H1 (cell line): Measurements from ENCODE around the gene CDC73.

Experiments used
- GTF2F1 ChIP-seq: IDR thresholded peaks from 2 replicates; pipeline ENCODE4 v1.6.1; 2012; ENCODE audit warnings: low read depth, low read length, improper control_type of control experiment, borderline replicate concordance
- MAFK ChIP-seq: IDR thresholded peaks from 2 replicates; pipeline ENCODE4 v1.6.1; 2012; ENCODE audit warnings: low read depth, mild to moderate bottlenecking, improper control_type of control experiment, low read length
- NRF1 ChIP-seq: IDR thresholded peaks from 2 replicates; pipeline ENCODE4 v1.6.1; 2011; ENCODE audit warnings: mild to moderate bottlenecking, low read depth, low read length, improper control_type of control experiment
- PHF8 ChIP-seq: fragments of 200-600 bp; sonication (generic); conservative IDR thresholded peaks from 2 replicates; pipeline ENCODE4 v1.7.1; 2012; ENCODE audit warnings: low read depth, mild to moderate bottlenecking, inconsistent platforms, low read length, moderate library complexity
- POLR2A ChIP-seq, 2 experiments: IDR thresholded peaks; 1 replicate in 1 of 2; 2 replicates in 1 of 2; pipeline ENCODE4 v1.6.1; 2011; ENCODE audit warnings: low read depth in 2 of 2, low read length in 2 of 2, mild to moderate bottlenecking in 2 of 2; ENCODE audit errors: control extremely low read depth in 1 of 2
- RAD21 ChIP-seq, 2 experiments: IDR thresholded peaks in 1 of 2; conservative IDR thresholded peaks in 1 of 2; 2 replicates each; pipeline ENCODE4 v1.6.1; 2011; ENCODE audit warnings: low read depth in 2 of 2, low read length in 2 of 2, improper control_type of control experiment in 1 of 2, inconsistent platforms in 1 of 2, mild to moderate bottlenecking in 1 of 2, moderate library complexity in 1 of 2
- RNF2 ChIP-seq: fragments of 200-900, 300-1000 bp; sonication (generic); IDR thresholded peaks from 2 replicates; pipeline ENCODE4 v1.7.1; 2016; ENCODE audit warnings: borderline replicate concordance, low read depth, mild to moderate bottlenecking, antibody characterized with exemption, low read length; ENCODE audit not compliant: poor library complexity, severe bottlenecking; ENCODE audit errors: missing control alignments
- SIN3A ChIP-seq, 2 experiments: IDR thresholded peaks in 1 of 2; conservative IDR thresholded peaks in 1 of 2; 2 replicates each; pipeline ENCODE4 v1.6.1; 2011 to 2012; ENCODE audit warnings: low read length in 2 of 2, improper control_type of control experiment in 1 of 2, low read depth in 1 of 2, mild to moderate bottlenecking in 1 of 2
- ZNF274 ChIP-seq: IDR thresholded peaks from 2 replicates; pipeline ENCODE4 v1.7.0; 2012; ENCODE audit warnings: low read length, borderline replicate concordance; ENCODE audit errors: extremely low read depth
- TF ChIP-seq, protein P1 (sequence below), 3 experiments: IDR thresholded peaks; 1 replicate in 2 of 3; 2 replicates in 1 of 3; pipeline versions ENCODE4 v1.5.1 to v1.6.1; 2011; ENCODE audit warnings: low read length in 3 of 3, mild to moderate bottlenecking in 3 of 3, inconsistent platforms in 2 of 3, low read depth in 1 of 3, moderate library complexity in 1 of 3; ENCODE audit not compliant: insufficient read depth in 1 of 3; ENCODE audit errors: control extremely low read depth in 1 of 3

DNA sequence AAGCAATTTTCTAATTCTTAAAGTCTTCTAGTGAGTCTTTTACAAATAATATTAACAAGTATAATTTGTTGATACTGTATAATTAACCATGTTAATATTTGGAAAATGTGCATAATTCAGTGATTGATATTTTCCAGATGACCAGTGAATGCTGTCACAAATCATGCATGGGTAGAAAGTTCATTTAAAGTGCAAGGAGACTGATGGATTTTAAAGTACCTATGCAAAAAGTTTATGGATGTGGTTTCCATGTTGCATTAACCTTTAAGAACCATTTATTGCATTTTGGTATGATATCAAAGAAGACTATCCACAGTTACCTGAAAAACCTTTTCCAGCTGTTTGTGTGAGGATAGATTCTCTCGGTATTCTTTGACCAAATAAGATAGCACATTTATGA, 23.2 kb downstream of the CDC73 start:
- TF ChIP-seq RAD21 (IDR thresholded peaks at IDR 0.05 in 1 of 2, conservative IDR thresholded peaks at IDR 0.05 in 1 of 2; ENCODE audit: low read depth in 2 of 2, low read length in 2 of 2) (no peak), SIN3A (conservative IDR thresholded peaks at IDR 0.05 in 1 of 2, IDR thresholded peaks at IDR 0.05 in 1 of 2; ENCODE audit: low read depth in 1 of 2, low read length in 2 of 2) (no peak), ZNF274 (no peak), NRF1 (no peak), POLR2A (IDR thresholded peaks at IDR 0.05; ENCODE audit: control extremely low read depth in 1 of 2, low read depth in 2 of 2, low read length in 2 of 2) (no peak), GTF2F1 (no peak), RNF2 (no peak), PHF8 (no peak), MAFK (no peak)
- TF ChIP-seq, protein P1, sequence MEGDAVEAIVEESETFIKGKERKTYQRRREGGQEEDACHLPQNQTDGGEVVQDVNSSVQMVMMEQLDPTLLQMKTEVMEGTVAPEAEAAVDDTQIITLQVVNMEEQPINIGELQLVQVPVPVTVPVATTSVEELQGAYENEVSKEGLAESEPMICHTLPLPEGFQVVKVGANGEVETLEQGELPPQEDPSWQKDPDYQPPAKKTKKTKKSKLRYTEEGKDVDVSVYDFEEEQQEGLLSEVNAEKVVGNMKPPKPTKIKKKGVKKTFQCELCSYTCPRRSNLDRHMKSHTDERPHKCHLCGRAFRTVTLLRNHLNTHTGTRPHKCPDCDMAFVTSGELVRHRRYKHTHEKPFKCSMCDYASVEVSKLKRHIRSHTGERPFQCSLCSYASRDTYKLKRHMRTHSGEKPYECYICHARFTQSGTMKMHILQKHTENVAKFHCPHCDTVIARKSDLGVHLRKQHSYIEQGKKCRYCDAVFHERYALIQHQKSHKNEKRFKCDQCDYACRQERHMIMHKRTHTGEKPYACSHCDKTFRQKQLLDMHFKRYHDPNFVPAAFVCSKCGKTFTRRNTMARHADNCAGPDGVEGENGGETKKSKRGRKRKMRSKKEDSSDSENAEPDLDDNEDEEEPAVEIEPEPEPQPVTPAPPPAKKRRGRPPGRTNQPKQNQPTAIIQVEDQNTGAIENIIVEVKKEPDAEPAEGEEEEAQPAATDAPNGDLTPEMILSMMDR (IDR thresholded peaks at IDR 0.05; ENCODE audit: control extremely low read depth in 1 of 3, insufficient read depth in 1 of 3, low read depth in 1 of 3, low read length in 3 of 3): no peak
